Measurements from ENCODE around the gene ZFAND3.
"Not testable (repeated sequence)": the region's sequence is repeated elsewhere in the genome, so short reads cannot be mapped to it uniquely, and the experiment has no call there.

Gene ZFAND3

DNA sequence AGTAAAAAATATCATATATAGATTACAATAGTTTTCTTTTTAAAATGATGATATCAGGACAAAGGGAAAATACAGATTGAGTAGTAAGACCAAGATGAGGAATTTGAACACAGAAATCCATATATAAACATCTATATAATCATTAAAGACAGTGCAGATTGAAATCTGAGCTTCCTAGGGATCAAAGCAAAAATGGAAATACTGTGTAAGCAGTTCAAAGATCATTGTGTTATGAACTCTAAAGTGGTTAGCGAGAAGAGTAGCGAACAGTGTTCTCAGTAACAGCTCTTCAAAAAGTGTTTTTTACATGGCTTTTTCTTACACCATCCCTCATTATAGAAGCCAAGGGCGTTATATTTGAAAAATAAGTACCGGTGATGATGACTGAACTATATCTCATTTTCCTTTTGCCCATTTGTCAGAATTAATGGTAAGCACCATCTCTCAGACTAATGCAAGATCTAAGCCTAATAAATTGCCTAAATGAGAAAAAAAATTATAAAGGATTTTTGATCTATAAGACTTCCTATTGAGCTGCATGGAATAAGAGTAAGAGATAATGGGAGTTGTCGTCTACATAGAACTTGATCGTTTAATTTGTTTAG is 226.3 kb downstream of the ZFAND3 start:
- no peak overlapping the region for H3K9ac ChIP-seq (ENCODE audit: low read depth, low read length)
- H2AFZ ChIP-seq (ENCODE audit: low read depth, low read length), result no peak overlapping the region
- no peak for ATAC-seq (ENCODE audit: insufficient read depth, low read depth)
- H4K20me1 ChIP-seq (ENCODE audit: insufficient read depth, low read length), result peaks cover 15% of the 10 kb centered on the region; the same call in 1 of the 2 replicates
- no peak overlapping the region for H3K4me2 ChIP-seq (ENCODE audit: insufficient read depth, low read length)
- TF ChIP-seq, protein P1, sequence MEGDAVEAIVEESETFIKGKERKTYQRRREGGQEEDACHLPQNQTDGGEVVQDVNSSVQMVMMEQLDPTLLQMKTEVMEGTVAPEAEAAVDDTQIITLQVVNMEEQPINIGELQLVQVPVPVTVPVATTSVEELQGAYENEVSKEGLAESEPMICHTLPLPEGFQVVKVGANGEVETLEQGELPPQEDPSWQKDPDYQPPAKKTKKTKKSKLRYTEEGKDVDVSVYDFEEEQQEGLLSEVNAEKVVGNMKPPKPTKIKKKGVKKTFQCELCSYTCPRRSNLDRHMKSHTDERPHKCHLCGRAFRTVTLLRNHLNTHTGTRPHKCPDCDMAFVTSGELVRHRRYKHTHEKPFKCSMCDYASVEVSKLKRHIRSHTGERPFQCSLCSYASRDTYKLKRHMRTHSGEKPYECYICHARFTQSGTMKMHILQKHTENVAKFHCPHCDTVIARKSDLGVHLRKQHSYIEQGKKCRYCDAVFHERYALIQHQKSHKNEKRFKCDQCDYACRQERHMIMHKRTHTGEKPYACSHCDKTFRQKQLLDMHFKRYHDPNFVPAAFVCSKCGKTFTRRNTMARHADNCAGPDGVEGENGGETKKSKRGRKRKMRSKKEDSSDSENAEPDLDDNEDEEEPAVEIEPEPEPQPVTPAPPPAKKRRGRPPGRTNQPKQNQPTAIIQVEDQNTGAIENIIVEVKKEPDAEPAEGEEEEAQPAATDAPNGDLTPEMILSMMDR (IDR thresholded peaks at IDR 0.05; ENCODE audit: borderline replicate concordance, extremely low read depth, low read length, poor library complexity, severe bottlenecking), result no peak
- TF ChIP-seq EZH2 (IDR thresholded peaks at IDR 0.05; ENCODE audit: borderline replicate concordance, low read depth, low read length, severe bottlenecking), result no peak
- H3K4me1 ChIP-seq (ENCODE audit: insufficient read depth, low read length), result no peaks in the 10 kb centered on the region
- no peak overlapping the region for H3K27ac ChIP-seq (ENCODE audit: low read length)
- H3K27me3 ChIP-seq (ENCODE audit: insufficient read depth, low read length, poor library complexity), result no peaks in the 10 kb centered on the region
- no peak for DNase-seq
- no peaks in the 10 kb centered on the region for H3K9me3 ChIP-seq (ENCODE audit: insufficient read depth, low read length, severe bottlenecking)
- no peak overlapping the region for H3K4me3 ChIP-seq (ENCODE audit: low read depth in 1 of 2, low read length in 2 of 2)
- H3K36me3 ChIP-seq (ENCODE audit: insufficient read depth, low read length), result no peaks in the 10 kb centered on the region
- H3K79me2 ChIP-seq (ENCODE audit: insufficient read depth, low read length), result peaks cover 33% of the 10 kb centered on the region

DNA sequence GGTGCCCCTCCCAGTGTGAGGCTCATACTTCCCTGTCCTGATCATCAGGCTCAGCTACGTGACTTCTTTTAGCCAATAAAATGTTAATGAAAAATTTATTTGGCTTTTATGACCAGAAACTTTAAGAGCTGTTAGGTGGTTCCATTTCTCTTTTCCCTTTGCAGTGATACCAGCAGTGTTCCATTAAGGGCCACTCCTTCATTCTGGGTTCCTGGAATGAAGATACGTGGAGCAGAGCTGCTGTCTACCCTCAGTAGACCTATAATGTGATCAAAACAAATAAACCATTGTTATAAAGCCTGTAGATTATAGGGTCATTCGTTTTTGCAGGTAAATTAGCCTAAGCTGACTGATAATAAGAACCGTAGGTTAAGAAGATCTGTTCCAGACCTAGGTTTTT is 228.0 kb downstream of the ZFAND3 start:
- H3K9me3 ChIP-seq (ENCODE audit: insufficient read depth, low read length, severe bottlenecking), result no peaks in the 10 kb centered on the region
- TF ChIP-seq EZH2 (IDR thresholded peaks at IDR 0.05; ENCODE audit: borderline replicate concordance, low read depth, low read length, severe bottlenecking), result no peak
- TF ChIP-seq, protein P1 (IDR thresholded peaks at IDR 0.05; ENCODE audit: borderline replicate concordance, extremely low read depth, low read length, poor library complexity, severe bottlenecking), result no peak
- H3K4me1 ChIP-seq (ENCODE audit: insufficient read depth, low read length), result no peaks in the 10 kb centered on the region
- H3K9ac ChIP-seq (ENCODE audit: low read depth, low read length), result no peak overlapping the region
- no peak overlapping the region for H3K27ac ChIP-seq (ENCODE audit: low read length)
- H3K4me3 ChIP-seq (ENCODE audit: low read depth in 1 of 2, low read length in 2 of 2), result no peak overlapping the region
- DNase-seq (no peak), ATAC-seq (ENCODE audit: insufficient read depth, low read depth) (no peak)
- H2AFZ ChIP-seq (ENCODE audit: low read depth, low read length), result no peak overlapping the region
- peaks cover 13% of the 10 kb centered on the region; the same call in 1 of the 2 replicates for H4K20me1 ChIP-seq (ENCODE audit: insufficient read depth, low read length)
- no peak overlapping the region for H3K4me2 ChIP-seq (ENCODE audit: insufficient read depth, low read length)
- H3K27me3 ChIP-seq (ENCODE audit: insufficient read depth, low read length, poor library complexity), result no peaks in the 10 kb centered on the region
- no peaks in the 10 kb centered on the region for H3K36me3 ChIP-seq (ENCODE audit: insufficient read depth, low read length)
- H3K79me2 ChIP-seq (ENCODE audit: insufficient read depth, low read length), result peaks cover 48% of the 10 kb centered on the region

DNA sequence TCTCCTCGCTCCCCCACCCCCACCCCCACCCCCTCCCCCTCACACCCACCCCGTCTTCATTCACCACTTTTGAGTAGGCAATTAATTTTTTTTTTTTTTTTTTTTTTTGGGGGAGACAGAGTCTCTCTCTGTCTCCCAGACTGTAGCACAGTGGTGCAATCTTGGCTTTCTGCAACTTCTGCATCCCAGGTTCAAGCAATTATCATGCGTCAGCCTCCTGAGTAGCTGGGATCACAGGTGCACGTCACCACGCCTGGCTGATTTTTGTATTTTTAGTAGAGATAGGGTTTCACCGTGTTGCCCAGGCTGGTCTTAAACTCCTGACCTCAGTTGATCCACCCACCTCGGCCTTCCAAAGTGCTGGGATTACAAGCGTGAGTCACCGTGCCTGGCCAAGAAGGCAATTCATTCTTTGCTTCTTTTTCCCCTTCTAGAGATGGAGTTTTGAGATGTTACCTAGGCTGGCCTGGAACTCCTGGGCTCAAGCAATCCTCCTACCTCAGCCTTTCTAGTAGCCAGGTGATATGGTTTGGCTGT is 230.4 kb downstream of the ZFAND3 start:
- H3K4me3 ChIP-seq (ENCODE audit: low read depth in 1 of 2, low read length in 2 of 2); H3K9ac ChIP-seq (ENCODE audit: low read depth, low read length); ATAC-seq (ENCODE audit: insufficient read depth, low read depth); H2AFZ ChIP-seq (ENCODE audit: low read depth, low read length); H3K4me2 ChIP-seq (ENCODE audit: insufficient read depth, low read length); H3K27ac ChIP-seq (ENCODE audit: low read length); H3K36me3 ChIP-seq (ENCODE audit: insufficient read depth, low read length); H3K27me3 ChIP-seq (ENCODE audit: insufficient read depth, low read length, poor library complexity); H3K9me3 ChIP-seq (ENCODE audit: insufficient read depth, low read length, severe bottlenecking); DNase-seq; H3K4me1 ChIP-seq (ENCODE audit: insufficient read depth, low read length): not testable (repeated sequence)
- H4K20me1 ChIP-seq (ENCODE audit: insufficient read depth, low read length), result peaks cover 20% of the 10 kb centered on the region; the same call in 1 of the 2 replicates
- peaks cover 61% of the 10 kb centered on the region for H3K79me2 ChIP-seq (ENCODE audit: insufficient read depth, low read length)

DNA sequence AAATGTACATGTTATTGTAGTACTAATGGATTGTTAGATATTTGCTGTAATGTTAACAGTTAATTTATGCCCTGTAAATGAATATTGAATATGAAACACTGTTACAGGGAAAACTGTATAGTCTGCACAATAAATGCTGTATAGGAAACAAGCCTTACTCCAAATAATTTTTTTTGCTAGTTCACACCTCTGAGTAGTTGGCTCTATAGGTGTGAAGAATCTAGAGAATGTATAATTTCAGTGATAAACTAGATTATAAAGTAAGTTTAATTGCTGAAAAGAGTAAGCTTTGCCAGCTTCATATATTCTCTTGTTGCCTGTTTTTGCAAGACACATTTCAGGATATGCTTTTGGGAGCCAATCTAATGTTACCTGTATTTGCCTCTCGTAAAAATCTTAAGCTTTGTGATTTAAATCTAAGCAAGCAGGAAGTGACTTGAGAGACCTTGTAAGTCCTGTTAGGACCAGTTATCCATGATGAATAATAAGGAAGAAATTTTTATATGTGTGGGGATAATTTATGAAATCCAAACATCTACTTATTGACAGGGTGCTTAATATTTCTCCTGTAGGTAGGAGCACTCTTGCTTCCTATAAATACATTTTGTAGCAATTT is 232.4 kb downstream of the ZFAND3 start:
- Histone ChIP-seq H3K27me3 (ENCODE audit: insufficient read depth, low read length, poor library complexity) (no peaks in the 10 kb centered on the region), H4K20me1 (ENCODE audit: insufficient read depth, low read length) (peaks cover 22% of the 10 kb centered on the region; the same call in 1 of the 2 replicates), H3K4me3 (ENCODE audit: low read depth in 1 of 2, low read length in 2 of 2) (no peak overlapping the region), H3K36me3 (ENCODE audit: insufficient read depth, low read length) (no peaks in the 10 kb centered on the region), H3K9me3 (ENCODE audit: insufficient read depth, low read length, severe bottlenecking) (no peaks in the 10 kb centered on the region), H3K4me1 (ENCODE audit: insufficient read depth, low read length) (no peaks in the 10 kb centered on the region), H2AFZ (ENCODE audit: low read depth, low read length) (no peak overlapping the region), H3K79me2 (ENCODE audit: insufficient read depth, low read length) (peaks cover 49% of the 10 kb centered on the region), H3K27ac (ENCODE audit: low read length) (no peak overlapping the region), H3K4me2 (ENCODE audit: insufficient read depth, low read length) (no peak overlapping the region), H3K9ac (ENCODE audit: low read depth, low read length) (no peak overlapping the region)
- ATAC-seq (ENCODE audit: insufficient read depth, low read depth) (no peak), DNase-seq (no peak)
- TF ChIP-seq, protein P1 (IDR thresholded peaks at IDR 0.05; ENCODE audit: borderline replicate concordance, extremely low read depth, low read length, poor library complexity, severe bottlenecking), result no peak
- no peak for TF ChIP-seq EZH2 (IDR thresholded peaks at IDR 0.05; ENCODE audit: borderline replicate concordance, low read depth, low read length, severe bottlenecking)
